Measurements from ENCODE around the gene AP2B1.

- TF ChIP-seq CTCF (IDR thresholded peaks at IDR 0.05) (no peak), POLR2A (IDR thresholded peaks at IDR 0.05) (no peak)
These were observed 96.5 kb downstream of the AP2B1 start for GRCh38 chr17:35683591-35683990.

All from body of pancreas (tissue), 4 donors.